GM18517 (cell line): ENCODE measurements around the gene CRYGN.

Experiments
- ATAC-seq: cut with Tn5 transposase; IDR thresholded peaks from one replicate; pipeline ENCODE4 v1.9.1; 2021; ENCODE audit warnings: mild to moderate bottlenecking, moderate library complexity; ENCODE audit not compliant: unreplicated experiment

Gene CRYGN

GRCh38 chr7:151381348-151382078, 58.4 kb downstream of the CRYGN start:
- ATAC-seq: no peak

DNA sequence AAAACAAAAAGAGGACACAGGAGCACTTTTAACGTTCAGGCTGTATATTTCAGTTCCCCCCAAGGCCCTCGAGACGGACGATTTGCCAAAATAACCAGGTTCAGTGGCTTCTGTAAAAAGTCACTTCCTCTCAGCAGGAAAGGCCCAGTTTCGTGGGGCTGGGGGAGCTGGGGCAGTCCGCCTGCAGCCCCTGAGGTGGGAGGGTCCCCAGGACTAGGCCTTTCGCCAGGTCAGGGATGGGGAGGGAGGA, 58.9 kb downstream of the CRYGN start:
- ATAC-seq: no peak

DNA sequence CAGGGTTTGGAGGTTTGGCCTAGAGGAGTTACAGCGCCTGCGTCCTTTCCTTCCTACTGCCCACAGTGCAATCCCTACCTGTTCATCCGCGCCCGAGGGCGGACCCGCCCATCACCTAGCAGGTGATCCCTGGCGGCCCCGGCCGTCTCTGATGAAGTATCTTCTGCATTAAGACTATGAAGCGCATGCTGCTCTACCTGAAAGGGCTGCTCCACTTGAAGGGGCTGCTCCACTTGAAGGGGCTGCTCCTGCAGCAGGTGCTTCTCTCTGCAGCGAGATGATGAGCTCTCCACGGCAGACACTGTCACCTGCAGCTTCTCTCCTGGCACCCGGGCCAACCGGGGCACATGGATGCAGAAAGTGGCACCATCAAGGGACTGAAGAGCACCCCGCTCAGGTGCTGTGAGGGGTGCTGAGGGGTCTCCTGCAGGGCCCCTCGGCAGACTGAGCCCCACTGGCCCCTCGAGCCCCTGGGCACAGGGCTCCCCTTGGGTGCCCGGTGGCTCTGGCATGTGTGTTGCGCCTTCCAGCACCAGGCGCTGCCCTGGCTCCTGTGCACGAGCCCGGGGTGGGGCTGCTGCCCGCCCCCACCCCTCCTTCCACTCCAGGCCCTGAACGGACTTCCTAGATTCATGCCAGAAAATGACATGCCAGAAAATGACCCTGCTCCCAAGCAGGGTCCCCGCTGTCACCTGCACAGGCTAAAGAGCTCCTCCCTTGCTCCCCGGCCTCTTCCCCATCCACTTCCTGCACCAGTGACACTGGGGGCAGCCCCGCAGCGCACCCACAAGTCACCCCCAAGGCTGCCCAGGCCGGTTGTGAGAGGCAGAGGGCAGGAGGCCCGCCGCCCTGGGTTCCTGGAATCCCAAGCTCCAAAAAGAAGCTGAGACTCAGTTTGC, 59.5 kb downstream of the CRYGN start:
- no peak for ATAC-seq

DNA sequence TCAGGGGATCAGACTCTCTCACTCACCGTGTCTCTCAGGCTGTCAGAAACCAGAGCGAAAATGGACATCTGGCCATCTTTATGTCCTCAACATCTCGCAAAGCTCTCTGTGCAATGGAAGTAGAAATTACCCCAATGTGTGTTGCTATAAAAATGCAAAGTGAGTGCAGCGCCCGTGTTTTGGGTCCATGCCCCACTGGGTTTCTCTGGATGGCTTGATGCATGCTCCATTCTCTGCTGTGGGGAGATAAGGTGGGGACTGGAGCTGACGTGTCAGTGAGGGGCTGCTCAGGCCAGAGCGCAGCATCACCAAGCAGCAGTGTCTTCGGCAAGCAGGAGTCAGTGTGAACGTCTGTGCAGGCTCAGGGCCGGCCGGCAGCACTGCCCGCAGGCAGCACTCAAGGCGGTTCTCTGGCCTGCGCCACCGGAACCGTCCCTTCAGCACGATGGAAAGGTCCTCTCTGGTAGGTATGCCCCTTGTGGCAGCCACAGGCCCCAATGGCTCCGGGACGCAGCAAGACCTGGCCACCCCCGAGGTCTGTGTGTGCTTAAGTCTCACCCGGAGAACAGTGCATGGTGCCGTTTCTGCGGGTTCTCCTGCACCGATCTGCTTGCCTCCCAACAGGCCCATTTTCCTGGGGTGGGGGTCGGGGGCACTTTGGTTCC, 60.3 kb downstream of the CRYGN start:
- ATAC-seq: no peak

- no peak for ATAC-seq
Measured at GRCh38 chr7:151379193-151379520, 60.8 kb downstream of the CRYGN start.
